ENCODE results near the gene FAM222B.
A peak's percentile ranks its signal among the peaks of the same experiment; 100 is the strongest.
"Not testable (repeated sequence)": the region's sequence is repeated elsewhere in the genome, so short reads cannot be mapped to it uniquely, and the experiment has no call there.

Gene FAM222B

GRCh38 chr17:28846231-28846630 is 3.6 kb upstream of the FAM222B start:
- DNase-seq (ENCODE audit: low read depth in 1 of 2, low spot score in 1 of 2) = no peak

DNA sequence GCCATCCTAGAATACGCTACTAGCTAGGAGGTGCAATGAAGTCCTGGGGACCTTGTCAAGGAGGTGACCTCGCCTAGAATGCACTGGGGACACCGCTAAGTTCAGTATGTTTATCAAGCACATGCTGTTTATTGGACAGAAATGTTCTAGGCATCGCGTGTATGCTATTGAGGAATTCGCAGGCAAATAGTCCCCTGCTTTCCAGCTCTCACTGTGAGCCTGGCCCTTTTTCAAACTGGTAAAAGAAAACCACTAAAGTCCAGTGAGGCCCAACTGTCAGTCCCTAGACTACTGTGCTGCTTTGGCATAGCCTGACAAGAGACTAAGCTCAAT is 1.2 kb upstream of the FAM222B start:
- DNase-seq (ENCODE audit: low read depth in 1 of 2, low spot score in 1 of 2) = no peak

DNA sequence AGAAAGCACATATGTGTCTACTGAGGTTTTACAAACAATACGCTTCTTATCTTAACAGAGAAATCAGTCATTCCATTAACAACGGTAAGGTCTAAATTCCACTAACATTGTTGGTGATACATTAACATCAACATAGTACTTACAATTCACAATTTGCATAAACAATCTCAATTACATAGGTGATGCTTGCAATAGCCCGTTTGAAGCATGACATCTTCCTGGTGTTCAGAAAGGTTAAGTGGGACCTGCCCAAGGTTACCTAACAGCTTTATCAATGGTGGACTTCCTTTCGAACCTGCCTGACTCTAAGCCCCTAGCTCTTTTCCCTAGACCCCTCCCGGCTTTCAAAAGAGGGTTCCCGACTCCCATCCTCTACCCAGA is 699 bp downstream of the FAM222B start:
- no peak for DNase-seq (ENCODE audit: low read depth in 1 of 2, low spot score in 1 of 2)

DNA sequence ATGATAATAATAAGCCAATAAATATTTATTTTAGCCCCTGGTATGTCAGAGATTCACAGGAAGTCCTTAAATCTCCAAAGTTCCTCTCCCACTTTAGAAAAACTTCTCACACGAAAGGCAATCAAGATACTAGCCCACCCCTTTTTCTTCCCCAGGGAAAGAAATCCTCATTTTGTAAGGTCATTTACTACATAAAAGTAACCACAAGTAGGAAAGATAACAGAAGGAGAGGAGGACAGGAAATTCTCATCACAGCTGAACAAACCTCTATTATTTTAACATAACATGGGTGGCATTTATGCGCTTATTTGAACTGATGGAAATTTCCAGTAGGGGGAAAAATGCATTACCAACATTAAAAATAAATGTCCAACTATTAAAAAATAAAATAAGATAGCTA is 3.4 kb downstream of the FAM222B start:
- no peak for DNase-seq (ENCODE audit: low read depth in 1 of 2, low spot score in 1 of 2)

DNA sequence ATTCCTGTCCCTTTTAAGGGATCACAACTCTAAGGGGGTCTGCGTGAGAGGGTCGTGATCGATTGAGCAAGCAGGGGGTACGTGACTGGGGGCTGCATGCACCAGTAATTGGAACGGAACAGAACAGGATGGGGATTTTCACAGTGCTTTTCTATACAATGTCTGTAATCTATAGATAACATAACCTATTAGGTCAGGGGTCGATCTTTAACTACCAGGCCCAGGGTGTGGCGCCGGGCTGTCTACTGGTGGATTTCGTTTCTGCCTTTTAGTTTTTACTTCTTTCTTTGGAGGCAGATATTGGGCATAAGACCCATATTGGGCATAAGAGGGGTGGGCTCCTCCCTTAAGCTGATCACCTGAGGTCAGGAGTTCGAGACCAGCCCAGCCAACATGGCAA is 6.0 kb downstream of the FAM222B start:
- not testable (repeated sequence) for DNase-seq (ENCODE audit: low read depth in 1 of 2, low spot score in 1 of 2)

DNA sequence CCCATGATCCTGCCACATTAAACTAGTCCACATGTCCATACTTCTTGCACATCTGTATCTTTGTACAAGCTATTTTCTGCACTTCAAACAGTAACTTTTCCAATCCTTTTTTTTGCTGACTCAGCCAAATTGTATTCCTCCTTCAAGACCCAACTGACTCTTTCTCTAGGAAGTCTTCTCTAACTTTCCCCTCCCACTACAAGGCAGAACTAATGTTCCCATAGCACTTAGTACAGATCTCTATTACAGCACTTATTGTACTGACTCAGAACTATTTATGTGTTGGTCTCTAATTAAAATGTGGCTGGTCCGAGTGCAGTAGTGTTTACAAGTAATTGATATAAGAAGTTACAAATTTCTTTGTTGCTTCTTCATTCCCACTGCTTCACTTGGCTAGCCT is 8.2 kb downstream of the FAM222B start:
- no peak for DNase-seq (ENCODE audit: low read depth in 1 of 2, low spot score in 1 of 2)

- DNase-seq (ENCODE audit: low read depth in 1 of 2, low spot score in 1 of 2) = no peak
Measured at GRCh38 chr17:28828294-28829040, 14.1 kb downstream of the FAM222B start.

DNA sequence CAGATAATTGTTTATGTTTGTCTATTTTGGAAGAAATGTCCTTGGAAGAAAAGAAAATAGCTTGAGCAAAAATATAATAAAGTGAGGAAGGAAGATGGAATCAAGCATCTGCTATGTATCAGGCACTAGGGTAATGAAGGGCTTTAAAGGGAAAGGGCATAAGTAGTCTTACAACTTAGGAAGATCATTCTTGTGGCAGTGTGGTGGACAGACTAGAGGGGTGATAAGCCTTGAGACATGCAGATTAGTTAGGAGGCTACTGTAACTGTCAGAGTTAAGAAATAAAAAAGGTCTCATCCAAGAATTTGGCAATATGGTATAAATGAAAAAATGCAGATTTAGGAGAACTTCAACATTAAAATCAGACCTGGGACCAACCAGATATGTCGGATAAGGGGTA is 14.9 kb downstream of the FAM222B start:
- no peak for DNase-seq (ENCODE audit: low read depth in 1 of 2, low spot score in 1 of 2)

DNA sequence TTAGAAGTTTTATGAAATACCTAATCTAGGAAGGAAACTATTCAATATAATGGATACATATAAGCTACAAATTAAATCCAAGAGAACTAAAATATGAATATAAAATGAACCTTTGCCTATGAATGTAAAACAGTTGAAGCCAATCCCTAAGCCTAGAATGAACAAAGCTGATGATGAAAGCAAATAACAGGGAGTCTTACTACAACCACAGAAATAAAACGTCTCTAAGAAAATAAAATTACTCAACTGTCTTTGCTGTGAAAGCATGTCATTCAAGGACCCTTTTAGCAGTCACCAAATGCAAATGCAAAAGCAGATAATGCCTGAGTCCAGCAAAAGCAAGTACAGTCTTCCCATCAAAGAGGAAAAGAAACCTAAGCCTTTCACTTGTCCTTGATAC is 23.0 kb downstream of the FAM222B start:
- DNase-seq (ENCODE audit: low read depth in 1 of 2, low spot score in 1 of 2) = no peak

- DNase-seq (ENCODE audit: low read depth in 1 of 2, low spot score in 1 of 2) = no peak
Measured at GRCh38 chr17:28818819-28819221, 23.8 kb downstream of the FAM222B start.

GRCh38 chr17:28816540-28816939 is 26.1 kb downstream of the FAM222B start:
- DNase-seq (ENCODE audit: low read depth in 1 of 2, low spot score in 1 of 2) = no peak

- no peak for DNase-seq (ENCODE audit: low read depth in 1 of 2, low spot score in 1 of 2)
Measured at GRCh38 chr17:28812748-28813377, 29.7 kb downstream of the FAM222B start.

DNA sequence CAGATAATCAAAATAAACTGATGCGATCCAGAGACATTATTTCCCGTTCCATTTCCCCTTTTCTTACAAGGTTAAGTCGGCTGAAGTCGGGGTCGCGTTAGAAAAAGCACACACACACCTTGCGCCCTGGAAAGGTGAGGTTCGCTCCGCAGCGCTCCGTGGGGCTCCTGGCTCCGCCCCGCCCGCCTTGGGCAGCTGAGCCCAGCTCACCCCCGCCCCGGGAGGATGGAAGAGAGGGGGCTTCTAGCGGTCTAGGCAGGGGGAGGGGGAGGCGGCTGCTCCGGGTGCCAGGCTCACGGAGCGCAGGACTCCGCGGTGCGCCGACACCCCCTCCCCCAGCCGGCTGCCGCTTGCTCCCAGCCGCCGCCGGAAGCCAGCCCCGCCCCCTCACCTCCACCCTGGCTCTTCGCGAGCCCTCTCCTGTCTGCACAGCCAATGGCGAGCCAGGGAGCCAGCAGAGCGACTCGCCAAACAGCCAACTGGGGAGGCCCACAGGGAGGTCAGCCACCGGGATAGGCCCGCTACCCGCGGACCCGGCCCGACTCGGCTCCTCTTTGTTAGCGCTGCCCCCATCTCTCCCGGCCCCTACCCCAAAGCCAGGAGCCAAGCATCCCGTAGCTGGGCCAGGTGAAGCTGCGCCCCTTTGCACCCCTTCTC is 30.4 kb downstream of the FAM222B start:
- peak; percentile 90 to 94 for DNase-seq (ENCODE audit: low read depth in 1 of 2, low spot score in 1 of 2)

- DNase-seq (ENCODE audit: low read depth in 1 of 2, low spot score in 1 of 2) = no peak
Measured at GRCh38 chr17:28811651-28812090, 30.9 kb downstream of the FAM222B start.

GRCh38 chr17:28810437-28810836 is 32.2 kb downstream of the FAM222B start:
- no peak for DNase-seq (ENCODE audit: low read depth in 1 of 2, low spot score in 1 of 2)

DNA sequence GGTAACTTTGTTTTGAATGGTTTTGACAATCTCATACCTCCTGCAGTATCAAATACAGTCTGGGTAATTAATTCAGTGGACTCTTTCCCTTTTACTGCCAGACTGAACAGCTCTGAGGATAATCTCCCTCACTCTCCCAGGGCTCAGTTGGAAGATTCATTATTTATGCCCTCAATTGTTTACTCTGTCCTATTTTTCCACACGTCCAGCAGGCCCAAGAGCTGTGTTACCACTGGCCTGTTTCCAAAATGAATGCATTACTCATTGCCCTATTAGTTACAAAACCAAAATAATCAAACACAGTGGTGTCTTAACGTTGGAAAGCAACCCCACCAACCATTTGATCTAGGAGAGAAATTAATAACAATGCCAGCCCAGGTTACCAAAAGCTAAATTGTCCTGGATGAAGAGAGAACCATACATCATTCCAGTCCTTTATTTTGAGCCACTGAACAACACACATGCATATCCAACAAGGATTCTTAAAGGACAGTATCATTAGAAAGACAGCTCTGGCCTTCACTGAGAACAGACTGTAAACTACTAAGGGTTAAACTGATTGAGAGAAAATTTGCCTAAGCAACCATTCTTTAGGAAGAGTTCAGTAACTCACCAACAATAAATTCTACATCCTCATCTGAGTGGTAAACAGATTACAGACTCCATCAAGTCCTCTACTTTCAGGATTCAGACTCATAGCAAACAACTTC is 34.5 kb downstream of the FAM222B start:
- no peak for DNase-seq (ENCODE audit: low read depth in 1 of 2, low spot score in 1 of 2)

DNA sequence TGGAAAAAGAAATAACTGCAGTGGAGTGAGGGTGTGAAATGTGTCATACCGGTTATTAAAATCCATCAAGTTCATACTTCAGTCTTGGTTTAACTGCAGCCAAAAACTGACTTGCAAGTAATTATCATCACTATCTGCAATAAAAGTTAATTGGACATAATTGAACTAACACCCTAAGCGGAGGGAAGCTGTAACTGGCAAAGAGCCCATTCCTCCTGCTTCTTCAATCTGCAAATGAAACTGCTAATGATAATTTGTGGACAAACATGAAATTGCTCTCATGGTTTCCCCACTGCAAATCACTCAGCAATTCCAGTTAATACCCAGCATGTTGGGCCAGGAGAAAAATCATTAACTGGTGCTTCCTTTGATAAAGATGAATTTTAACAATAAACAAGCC is 46.5 kb downstream of the FAM222B start:
- no peak for DNase-seq (ENCODE audit: low read depth in 1 of 2, low spot score in 1 of 2)

DNA sequence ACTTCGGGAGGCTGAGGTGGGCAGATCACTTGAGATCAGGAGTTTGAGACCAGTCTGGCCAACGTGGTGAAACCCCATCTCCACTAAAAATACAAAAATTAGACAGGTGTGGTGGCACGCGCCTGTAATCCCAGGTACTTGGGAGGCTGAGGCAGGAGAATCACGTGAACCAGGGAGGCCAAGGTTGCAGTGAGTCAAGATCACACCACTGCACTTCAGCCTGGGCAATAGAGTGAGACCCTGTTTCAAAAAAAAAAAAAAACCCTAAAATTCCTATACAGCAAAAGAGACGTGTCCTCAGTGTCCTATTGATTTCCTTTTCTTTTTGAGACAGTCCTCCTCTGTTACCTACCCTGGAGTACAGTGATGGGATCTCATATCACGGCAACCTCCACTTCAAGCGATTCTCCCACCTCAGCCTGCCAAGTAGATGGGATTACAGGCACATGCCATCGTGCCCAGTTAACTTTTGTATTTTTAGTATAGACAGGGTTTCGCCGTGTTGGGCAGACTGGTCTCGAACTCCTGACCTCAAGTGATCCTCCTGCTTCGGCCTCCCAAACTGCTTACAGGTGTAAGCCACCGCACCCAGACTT is 47.6 kb downstream of the FAM222B start:
- DNase-seq (ENCODE audit: low read depth in 1 of 2, low spot score in 1 of 2) = not testable (repeated sequence)

GRCh38 chr17:28792877-28793661 is 49.5 kb downstream of the FAM222B start:
- DNase-seq (ENCODE audit: low read depth in 1 of 2, low spot score in 1 of 2) = no peak

GRCh38 chr17:28788100-28788499 is 54.5 kb downstream of the FAM222B start:
- no peak for DNase-seq (ENCODE audit: low read depth in 1 of 2, low spot score in 1 of 2)

- no peak for DNase-seq (ENCODE audit: low read depth in 1 of 2, low spot score in 1 of 2)
Measured at GRCh38 chr17:28783161-28783560, 59.4 kb downstream of the FAM222B start.

Measured in stimulated activated CD4-positive, alpha-beta T cell treated with anti-CD3 and anti-CD28 coated beads, Interleukin-15, amount 100 ng/mL, for 1 hour (primary cell).